ES-I3 (cell line): ENCODE results near the gene MRPL41.
"Not testable (repeated sequence)": the region's sequence is repeated elsewhere in the genome, so short reads cannot be mapped to it uniquely, and the experiment has no call there.

ENCODE experiments used
- H3K36me3 ChIP-seq: 2 replicates; pipeline ENCODE4 v1.6.1; 2013; ENCODE audit warnings: mild to moderate bottlenecking, low read length, control low read depth, moderate library complexity; ENCODE audit not compliant: insufficient read depth
- H3K4me1 ChIP-seq: 2 replicates; pipeline ENCODE4 v1.6.1; 2013; ENCODE audit warnings: mild to moderate bottlenecking, control low read depth, low read length; ENCODE audit not compliant: insufficient read depth
- H3K9ac ChIP-seq: 2 replicates; pipeline ENCODE4 v1.6.1; 2013; ENCODE audit warnings: low read depth, mild to moderate bottlenecking, low read length, moderate library complexity
- H3K9me3 ChIP-seq: 2 replicates; pipeline ENCODE4 v1.6.1; 2013; ENCODE audit warnings: mild to moderate bottlenecking, low read length, moderate library complexity; ENCODE audit not compliant: control insufficient read depth, insufficient read depth

The MRPL41 gene

GRCh38 chr9:137551264-137552021 is at the start of gene MRPL41:
Gene MRPL41, plus strand, starts transcription at chr9:137551879. Its CDS starts 203 bp downstream, at chr9:137552082.
- H3K9me3 ChIP-seq: no peaks in the 10 kb centered on the region
- peaks cover 11% of the 10 kb centered on the region; the same call in 1 of the 2 replicates for H3K36me3 ChIP-seq
- H3K4me1 ChIP-seq: no peaks in the 10 kb centered on the region
- H3K9ac ChIP-seq: peak within 1 kb of the TSS; percentile 88

- Histone ChIP-seq H3K4me1 (no peaks in the 10 kb centered on the region), H3K9me3 (no peaks in the 10 kb centered on the region), H3K9ac (no peak overlapping the region), H3K36me3 (no peaks in the 10 kb centered on the region)
Observed at GRCh38 chr9:137502008-137502911, 49.4 kb upstream of the MRPL41 start.

DNA sequence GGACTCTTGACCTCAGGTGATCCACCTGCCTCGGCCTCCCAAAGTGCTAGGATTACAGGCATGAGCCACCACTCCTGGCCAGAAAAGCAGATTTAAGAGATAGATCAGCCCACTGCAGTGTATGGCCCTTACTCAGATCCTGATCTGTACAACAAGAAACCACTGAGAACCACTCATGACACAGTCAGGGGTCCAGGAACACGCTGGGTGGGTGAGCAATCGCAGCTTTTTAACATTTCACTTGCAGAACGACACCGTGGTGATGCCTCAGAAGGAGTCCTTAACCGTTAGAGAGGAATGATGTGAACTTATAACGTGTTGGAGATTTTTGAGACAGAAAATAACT is 47.3 kb upstream of the MRPL41 start:
- no peaks in the 10 kb centered on the region for H3K4me1 ChIP-seq
- H3K9me3 ChIP-seq: no peaks in the 10 kb centered on the region
- no peak overlapping the region for H3K9ac ChIP-seq
- H3K36me3 ChIP-seq: no peaks in the 10 kb centered on the region

- H3K4me1 ChIP-seq: no peaks in the 10 kb centered on the region
- no peaks in the 10 kb centered on the region for H3K36me3 ChIP-seq
- no peak overlapping the region for H3K9ac ChIP-seq
- H3K9me3 ChIP-seq: no peaks in the 10 kb centered on the region
Observed at GRCh38 chr9:137505421-137506140, 46.1 kb upstream of the MRPL41 start.

GRCh38 chr9:137506274-137506673 is 45.4 kb upstream of the MRPL41 start:
- H3K9me3 ChIP-seq: no peaks in the 10 kb centered on the region
- no peaks in the 10 kb centered on the region for H3K4me1 ChIP-seq
- H3K9ac ChIP-seq: no peak overlapping the region
- no peaks in the 10 kb centered on the region for H3K36me3 ChIP-seq

DNA sequence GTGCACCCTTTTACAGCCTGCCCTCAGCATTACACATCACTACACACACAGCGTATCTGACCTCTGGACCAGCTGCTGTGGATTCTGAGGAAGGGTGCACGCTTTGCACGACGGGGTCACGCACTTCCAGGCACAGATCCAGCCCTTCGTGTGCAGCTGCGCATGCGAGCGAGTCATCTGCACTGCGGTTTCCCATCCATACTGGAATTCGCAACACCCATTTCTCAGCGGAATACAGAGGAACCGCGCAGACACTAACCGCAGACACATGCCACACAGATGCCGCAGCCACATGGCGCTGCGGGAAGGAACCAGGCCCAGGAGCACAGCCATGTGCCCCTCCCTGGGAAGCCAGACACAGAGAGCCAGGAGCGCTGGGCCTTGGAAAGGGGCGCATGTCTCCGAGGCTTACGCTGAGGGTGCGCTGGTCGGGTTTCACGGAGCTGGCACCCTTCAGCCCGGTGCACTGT is 44.9 kb upstream of the MRPL41 start:
- H3K9ac ChIP-seq: no peak overlapping the region
- H3K4me1 ChIP-seq: no peaks in the 10 kb centered on the region

GRCh38 chr9:137509198-137509597 is 42.5 kb upstream of the MRPL41 start:
- Histone ChIP-seq H3K4me1 (no peaks in the 10 kb centered on the region), H3K9me3 (no peaks in the 10 kb centered on the region), H3K9ac (no peak overlapping the region), H3K36me3 (no peaks in the 10 kb centered on the region)

More for the DNA sequence above, 44.9 kb upstream of the MRPL41 start:
- Histone ChIP-seq H3K36me3 (no peaks in the 10 kb centered on the region), H3K9me3 (no peaks in the 10 kb centered on the region)

DNA sequence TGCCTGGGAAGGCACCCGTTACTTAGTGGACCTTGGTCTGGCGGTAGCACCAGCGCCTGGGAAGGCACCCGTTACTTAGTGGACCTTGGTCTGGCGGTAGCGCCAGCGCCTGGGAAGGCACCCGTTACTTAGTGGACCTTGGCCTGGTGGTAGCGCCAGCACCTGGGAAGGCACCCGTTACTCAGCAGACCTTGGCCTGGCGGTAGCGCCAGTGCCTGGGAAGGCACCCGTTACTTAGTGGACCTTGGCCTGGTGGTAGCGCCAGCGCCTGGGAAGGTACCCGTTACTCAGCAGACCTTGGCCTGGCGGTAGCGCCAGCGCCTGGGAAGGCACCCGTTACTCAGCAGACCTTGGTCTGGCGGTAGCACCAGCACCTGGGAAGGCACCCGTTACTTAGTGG is 40.6 kb upstream of the MRPL41 start:
- H3K36me3 ChIP-seq, H3K9ac ChIP-seq, H3K4me1 ChIP-seq, H3K9me3 ChIP-seq: not testable (repeated sequence)

DNA sequence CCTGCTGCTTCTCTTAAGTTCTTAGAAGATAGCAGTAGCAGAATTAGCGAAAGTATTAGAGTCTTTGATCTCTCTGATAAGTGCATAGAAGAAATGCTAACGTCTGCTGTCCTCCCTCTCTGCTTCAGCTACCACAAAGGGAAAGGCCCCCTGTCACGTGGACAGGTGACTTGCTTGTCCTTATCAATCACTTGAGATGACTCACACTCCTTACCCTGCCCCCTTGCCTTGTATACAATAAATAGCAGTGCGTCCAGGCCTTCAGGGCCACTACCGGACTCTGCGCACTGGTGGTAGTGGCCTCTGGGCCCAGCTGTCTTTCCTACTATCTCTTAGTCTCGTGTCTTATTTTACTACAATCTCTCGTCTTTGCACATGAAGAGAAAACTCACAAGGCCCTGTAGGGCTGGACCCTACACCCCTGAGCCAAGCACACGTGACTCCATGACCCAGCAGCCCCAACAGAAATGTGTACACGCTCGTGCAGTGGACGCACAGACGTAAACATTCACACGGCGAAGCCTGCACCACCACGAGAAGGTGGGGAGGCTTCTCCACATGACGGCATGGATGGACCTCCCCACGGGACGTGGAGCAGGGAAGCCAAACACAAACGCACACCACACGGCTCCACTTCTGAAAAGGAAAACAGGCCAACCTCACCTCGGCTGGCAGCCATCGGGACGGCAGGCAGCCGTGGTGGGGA is 39.8 kb upstream of the MRPL41 start:
- Histone ChIP-seq H3K9ac (no peak overlapping the region), H3K4me1 (no peaks in the 10 kb centered on the region), H3K36me3 (no peaks in the 10 kb centered on the region), H3K9me3 (no peaks in the 10 kb centered on the region)

GRCh38 chr9:137513136-137513535 is 38.5 kb upstream of the MRPL41 start:
- not testable (repeated sequence) for H3K36me3 ChIP-seq, H3K9ac ChIP-seq, H3K4me1 ChIP-seq, H3K9me3 ChIP-seq

DNA sequence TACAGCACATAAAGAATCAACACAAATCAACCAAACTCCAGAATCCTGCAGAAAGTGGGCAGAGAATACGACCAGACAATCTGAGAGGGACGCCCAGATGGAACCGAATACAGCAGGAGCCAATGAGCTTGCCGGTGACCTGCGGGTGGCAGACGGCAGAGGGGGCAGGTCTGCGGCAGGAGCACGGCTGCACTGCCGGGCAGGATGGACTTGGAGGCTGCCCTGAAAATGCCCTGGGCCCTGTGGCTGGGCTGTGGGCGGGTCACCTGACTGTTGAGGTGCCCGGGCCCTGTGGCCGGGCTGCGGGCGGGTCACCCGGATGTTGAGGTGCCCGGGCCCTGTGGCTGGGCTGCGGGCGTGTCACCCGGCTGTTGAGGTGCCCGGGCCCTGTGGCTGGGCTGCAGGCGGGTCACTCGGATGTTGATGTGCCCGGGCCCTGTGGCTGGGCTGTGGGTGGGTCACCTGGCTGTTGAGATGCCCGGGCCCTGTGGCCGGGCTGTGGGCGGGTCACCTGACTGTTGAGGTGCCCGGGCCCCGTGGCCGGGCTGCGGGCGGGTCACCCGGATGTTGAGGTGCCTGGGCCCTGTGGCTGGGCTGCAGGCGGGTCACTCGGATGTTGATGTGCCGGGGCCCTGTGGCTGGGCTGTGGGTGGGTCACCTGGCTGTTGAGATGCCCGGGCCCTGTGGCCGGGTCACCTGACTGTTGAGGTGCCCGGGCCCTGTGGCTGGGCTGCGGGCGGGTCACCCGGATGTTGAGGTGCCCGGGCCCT is 37.7 kb upstream of the MRPL41 start:
- not testable (repeated sequence) for H3K4me1 ChIP-seq, H3K36me3 ChIP-seq, H3K9me3 ChIP-seq, H3K9ac ChIP-seq

- H3K9me3 ChIP-seq: no peaks in the 10 kb centered on the region
- H3K36me3 ChIP-seq: no peaks in the 10 kb centered on the region
Observed at GRCh38 chr9:137514691-137515337, 36.9 kb upstream of the MRPL41 start.

DNA sequence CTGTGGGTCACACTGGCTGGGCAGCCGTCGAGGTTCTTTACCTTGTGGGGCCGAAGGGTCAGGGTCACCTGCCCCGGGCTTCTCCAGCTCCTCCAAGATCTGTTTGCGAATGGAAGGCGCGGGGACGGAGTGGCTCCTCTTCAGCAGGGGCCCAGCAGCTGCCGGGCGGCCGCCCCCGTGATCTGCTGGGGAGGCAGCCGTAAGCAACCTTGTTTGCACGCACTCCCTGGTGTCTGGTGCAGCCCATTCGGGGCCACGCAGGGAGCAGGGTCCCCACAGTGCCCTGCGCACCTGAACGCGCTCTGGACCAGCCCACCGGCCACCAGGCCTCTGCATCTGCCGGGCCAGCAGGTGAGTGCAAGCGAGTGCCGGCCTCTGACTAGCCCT is 36.3 kb upstream of the MRPL41 start:
- Histone ChIP-seq H3K36me3 (no peaks in the 10 kb centered on the region), H3K9me3 (no peaks in the 10 kb centered on the region), H3K4me1 (no peaks in the 10 kb centered on the region), H3K9ac (no peak overlapping the region)

More at GRCh38 chr9:137514691-137515337, 36.9 kb upstream of the MRPL41 start:
- Histone ChIP-seq H3K9ac (no peak overlapping the region), H3K4me1 (no peaks in the 10 kb centered on the region)
